GM21423 (cell line): ENCODE measurements around the gene SHH.

Source experiments
- ATAC-seq: cut with Tn5 transposase; IDR thresholded peaks from one replicate; pipeline ENCODE4 v1.9.1; 2021; ENCODE audit warnings: mild to moderate bottlenecking, moderate library complexity; ENCODE audit not compliant: unreplicated experiment

The SHH gene

DNA sequence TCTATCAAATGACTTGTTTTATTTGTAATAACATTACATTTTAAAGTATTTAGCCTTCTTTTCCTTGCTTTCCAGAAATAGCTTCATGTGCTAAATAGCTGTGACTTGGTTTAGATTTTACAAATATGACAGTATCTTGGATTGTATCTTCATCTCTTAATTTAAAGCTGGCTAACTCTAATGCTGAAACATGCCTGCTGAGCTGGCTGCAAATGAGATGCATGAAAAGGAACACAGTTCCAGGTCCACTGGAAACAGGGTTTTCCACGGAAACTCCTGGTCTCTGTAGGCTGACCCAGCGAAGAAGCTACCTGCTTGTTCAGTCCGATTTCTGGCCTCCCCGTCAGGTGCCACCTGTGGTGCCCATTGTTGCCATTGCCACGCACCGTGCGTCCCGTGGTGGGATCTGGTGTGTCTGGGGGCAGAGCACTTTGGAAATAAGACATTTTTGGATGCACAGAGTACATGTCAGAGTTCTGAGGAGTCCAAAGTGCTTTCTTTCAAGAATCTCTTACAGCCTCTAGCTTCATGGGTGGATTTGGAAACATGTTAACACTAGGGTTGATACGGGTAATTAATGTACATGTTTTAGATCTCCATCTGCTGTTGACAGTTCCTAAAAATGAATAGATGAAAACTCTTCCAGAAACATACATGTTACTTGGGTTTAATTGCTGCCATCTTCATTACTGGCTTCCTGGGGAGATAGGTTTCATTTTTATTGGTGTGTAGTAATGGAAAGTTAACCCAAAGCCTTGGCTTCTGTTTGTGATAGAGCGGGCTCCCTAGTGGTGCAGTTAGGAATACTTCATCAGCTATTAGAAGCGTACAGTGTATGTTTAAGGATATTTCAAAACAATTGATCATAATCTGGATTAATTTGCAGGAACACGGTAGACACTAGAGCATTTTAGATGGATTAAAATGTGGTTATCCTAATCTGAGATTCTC lies 45.0 kb downstream of the SHH start:
- no peak for ATAC-seq

DNA sequence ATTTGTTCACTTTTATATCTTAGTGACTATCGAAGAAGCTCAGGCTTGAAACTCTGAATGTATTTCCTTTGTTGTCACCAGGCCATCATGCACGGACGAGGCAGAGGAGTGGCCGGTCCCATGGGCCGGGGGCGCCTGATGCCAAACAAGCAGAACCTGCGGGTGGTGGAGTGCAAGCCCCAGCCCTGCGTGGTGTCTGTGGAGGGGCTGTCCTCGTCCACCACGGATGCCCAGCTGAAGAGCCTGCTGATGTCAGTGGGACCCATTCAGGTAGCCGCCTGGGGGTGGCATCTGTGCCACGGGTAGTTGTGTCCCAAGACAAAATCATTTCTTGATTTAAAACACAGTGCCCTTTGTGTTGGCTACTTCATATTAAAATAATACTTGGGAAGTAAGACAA lies 45.9 kb downstream of the SHH start:
- no peak for ATAC-seq

DNA sequence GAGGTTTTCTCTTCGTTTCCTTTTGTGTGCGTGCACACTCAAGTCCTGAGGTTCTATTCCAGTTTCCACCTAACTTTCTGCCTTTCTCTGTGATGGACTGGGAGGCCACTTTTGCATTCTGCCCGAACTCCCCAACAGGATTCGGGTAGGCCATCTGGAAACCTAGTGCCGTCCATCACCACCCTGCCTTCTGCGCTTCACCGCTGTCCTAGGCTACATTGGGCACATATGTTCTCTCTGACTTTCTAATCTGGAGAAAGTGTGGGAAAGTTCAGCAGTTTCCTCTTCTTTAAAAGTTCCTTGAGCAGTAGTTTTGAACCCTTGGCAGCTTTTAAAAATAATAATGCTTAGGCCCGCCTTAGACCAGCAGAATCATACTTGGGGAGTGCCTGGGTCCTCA lies 46.8 kb downstream of the SHH start:
- ATAC-seq, result no peak

DNA sequence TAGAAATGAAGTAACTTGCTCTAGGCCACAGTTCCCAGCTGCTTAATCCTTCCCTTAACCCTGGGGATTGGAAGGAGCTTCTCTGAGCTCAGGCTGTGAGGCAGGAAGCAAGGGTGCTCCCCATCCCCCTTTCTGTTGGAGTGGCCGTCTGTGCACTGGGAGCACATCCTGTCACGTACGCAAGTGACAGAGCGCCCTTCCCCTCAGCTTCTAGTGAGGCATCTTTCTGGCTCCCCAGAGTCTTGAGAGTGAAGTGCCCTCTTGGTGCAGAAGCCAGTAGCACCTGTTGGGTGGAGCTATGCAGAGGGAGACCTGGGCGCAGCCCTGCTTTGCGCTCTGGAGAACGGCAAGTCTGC lies 47.8 kb downstream of the SHH start:
- ATAC-seq, result peak; percentile 64

DNA sequence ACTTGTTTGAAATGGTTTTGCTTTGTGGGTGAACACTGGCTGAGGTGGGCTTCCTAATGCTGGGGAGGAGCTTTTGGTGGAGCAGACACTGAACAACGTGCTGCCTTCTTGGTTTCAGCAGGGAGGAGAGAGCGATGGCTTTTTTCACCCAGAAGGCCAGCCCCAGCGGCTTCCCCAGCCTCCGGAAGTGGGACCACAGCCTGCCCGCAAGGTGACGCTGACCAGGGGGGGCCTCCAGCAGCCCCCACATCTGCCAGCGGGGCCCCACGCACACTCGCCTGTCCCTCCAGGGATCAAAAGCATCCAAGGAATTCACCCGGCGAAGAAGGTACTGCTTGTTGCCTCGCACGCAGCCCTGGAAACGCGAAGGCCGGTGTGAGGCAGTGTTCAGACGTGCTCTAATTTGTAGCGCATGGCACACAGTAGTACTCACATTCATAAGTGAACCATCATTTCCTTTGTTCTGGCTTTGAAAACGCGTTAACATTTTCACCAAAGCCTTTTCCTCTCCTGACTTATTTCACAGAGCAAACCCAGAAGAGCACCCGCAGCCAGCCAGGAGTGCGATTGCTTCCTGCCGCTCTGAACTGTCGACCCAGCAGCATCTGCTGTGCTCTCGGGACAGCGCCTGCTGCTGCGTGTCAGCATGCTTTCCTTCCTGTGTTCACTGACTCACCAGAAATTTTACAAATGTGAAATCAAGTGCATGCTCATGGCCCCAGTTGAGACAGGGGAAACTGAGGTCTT lies 48.4 kb downstream of the SHH start:
- ATAC-seq, result peak; percentile 66

DNA sequence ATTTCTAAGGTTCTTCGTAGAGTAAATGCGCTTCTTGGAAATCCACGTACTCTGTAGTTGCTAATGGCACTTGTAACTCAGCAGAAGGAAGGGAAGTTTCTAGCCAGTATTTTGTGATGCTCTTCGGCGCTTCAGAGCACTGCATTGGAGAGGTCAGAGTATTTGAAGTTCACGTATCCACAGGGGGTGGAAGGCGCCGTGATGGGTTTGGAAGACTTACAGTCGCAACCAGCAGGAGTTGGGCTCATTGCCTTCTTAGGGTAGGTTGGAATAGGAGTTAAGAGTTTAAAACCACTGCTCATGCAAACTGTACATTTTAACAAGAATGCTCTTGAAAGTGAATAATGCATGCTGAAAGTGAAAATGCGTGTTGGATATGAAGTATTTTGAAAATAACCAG lies 49.1 kb downstream of the SHH start:
- no peak for ATAC-seq

DNA sequence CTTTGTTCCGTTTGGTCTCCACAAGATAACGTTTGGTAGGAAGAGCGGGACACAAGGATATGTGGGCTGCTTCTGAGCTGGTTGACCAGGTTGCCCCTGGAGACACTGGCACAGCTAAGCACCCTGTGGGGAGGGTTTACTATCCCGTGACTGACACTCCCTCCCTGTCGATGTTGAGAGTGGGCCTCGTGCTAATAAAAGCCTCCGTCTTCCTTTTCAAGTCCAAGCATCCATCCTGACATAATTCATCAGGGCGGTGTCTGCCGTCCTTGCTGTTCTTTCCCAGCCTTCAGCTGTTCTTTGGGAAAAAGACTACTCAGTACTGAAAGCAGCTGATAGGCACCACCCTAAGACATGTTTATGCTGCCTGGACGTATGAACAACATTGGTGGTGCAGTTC lies 49.6 kb downstream of the SHH start:
- ATAC-seq, result no peak

DNA sequence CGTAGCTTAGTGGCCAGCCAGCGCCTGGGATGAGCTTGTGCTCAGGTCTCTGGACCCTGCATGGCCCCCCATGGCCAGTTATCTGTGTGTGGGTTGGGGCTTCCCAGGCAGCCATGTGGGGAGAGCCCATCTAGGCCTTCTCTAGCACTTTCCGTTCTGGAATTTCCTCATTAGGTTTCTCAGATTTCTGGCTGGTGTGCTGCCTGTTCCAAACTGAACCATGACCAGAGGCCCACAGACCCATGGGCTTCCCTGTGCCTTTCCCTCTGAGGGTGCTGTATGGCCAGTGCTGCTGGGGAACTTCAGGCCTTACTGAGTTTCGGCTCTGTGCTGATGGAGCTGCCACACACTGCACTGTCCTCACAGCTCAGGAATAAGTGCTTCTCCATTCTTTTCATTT lies 50.2 kb downstream of the SHH start:
- no peak for ATAC-seq

DNA sequence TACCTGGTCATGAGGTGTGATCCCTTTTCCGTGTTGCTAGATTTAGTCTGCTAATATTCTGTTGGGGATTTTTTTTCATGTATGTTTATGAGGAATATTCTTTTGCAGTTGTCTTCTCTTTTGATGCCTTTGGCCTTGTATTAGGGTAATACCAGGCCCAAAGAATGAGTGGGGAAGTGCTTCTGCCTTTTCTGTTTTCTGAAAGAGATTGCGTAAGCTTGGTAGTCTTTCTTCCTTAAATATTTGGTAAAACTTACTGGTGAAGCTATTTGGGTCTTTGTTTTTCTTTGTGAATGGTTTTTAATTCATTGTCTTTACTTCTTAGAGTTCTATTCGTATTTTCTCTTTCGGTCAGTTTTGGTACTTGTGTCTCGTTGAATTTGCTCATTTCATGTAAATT lies 51.1 kb downstream of the SHH start:
- no peak for ATAC-seq

DNA sequence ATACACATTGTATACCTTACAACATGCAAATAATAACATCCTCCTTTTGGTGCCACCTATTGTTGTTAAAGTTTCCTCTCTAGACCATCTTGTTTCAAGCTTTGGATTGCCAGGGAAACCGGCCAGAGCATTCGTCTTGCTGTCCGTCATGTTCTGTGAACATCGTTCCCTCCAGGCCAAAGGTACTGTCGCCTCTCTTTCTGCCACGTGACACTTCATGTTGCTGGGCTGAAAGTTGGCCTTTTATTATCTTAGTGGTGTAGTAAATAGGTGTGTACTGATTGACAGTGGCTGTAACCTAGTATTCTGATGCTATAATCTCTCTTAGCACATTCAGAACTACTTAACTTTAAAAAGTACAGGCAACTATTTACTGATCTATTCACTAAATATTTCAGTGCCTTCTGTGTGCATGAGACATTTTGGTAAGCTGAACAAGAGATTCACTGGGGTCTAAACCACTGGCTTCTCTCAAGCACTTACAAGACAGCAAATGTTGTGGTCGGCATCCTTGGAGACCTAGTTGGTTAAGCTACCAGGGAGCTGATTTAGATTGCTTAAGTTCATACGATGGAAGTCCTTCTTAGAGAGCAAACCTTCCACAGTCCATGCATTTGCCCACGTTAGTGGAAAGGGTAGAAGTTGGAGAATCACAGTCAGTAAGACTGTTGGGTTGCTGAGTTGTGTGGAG lies 52.4 kb downstream of the SHH start:
- no peak for ATAC-seq

DNA sequence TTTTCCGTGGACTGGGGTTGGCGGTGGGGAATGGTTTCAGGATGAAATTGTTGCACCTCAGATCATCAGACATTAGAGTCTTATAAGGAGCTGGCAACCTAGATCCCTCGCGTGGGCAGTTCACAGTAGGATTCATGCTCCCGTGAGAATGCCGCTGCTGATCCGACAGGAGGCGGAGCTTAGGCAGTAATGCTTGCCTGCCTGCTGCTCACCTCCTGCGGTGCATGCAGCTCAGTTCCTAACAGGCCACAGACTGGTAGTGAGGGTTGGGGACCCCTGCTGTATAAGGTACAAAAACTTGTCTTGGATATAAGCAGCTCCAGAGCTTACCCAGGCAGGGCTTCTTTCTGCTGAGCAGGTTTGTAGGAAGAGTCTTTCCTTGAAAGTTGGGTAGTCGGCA lies 53.9 kb downstream of the SHH start:
- no peak for ATAC-seq

DNA sequence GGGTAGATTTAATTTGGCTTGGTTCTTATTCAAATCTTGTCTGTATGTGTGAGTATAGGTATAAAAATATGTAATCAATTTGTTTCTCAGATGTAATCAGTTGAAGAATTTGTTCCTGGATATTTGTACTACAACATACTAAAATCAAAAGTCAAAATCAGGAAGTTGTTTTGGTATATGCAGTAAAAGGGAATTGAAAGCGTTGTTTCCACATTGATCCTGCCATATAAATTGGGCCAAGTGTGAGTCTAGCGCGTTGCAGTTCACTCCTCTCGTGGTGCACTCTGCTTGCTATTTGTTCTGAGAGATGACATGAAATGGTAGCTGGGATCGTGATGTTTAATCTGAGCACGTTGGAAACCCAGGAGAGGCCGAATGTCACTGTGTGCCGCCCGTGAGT lies 55.9 kb downstream of the SHH start:
- no peak for ATAC-seq

DNA sequence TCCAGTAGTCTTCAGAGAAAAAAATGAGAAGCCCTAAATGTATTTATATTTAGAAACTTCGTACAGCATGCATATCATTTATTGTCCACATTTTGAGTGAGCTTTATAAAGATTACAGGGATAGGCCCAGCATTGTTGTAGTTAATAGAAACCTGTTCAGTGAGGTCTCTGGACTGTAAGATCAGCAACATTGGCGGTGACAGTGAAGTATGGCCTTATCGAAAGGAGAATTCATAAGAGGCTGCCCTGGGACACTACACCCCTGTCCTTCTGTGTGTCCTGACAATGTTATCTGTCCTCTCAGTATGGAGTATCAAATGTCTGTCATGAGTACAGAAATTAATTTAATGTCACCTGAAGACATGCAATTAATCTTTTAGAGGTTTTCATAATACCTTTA lies 57.2 kb downstream of the SHH start:
- ATAC-seq, result no peak

DNA sequence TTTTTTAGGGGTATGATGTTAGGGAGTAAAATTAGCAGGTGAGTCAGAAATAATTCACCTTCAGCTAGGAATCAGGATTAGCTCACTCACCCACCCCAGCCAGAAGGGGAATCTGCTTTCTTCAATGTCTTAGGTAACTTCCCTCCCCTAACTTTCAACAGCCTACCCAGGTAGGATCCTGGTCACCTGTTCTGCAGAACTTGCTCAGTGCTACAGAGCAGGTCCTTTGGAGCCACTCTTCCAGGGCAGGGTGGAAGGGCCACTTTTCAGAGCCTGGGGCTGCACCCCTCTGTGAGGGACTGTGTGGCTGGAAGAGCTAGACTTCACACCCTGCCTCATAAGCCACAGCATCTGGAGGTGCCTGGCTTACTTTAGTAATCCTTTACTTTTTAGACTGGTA lies 58.1 kb downstream of the SHH start:
- ATAC-seq, result no peak

DNA sequence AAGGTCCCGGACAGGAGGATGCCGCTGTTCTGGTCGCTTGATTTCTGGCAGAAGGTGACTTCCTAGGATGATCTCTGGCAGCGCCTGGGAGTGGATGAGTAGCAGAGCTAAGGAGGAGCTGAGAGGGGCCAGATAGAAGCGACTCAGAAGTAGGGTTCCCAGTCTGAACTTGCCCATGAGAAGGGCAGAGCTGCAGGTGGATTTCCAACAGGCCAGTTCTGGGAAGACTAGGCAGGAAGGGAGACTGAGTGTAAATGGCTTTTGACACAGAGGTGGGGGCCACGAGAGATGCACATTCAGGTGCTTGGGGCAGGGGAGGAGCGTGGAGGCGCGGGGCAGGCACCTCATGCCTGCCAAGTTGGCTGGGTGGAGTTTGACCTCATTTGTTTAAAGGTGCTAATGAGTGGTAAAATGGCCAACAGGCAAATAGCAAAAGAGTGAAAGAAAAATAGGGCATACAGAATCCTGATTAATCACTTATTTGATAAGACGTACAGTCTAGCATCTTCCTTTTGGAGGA lies 58.8 kb downstream of the SHH start:
- ATAC-seq, result no peak

DNA sequence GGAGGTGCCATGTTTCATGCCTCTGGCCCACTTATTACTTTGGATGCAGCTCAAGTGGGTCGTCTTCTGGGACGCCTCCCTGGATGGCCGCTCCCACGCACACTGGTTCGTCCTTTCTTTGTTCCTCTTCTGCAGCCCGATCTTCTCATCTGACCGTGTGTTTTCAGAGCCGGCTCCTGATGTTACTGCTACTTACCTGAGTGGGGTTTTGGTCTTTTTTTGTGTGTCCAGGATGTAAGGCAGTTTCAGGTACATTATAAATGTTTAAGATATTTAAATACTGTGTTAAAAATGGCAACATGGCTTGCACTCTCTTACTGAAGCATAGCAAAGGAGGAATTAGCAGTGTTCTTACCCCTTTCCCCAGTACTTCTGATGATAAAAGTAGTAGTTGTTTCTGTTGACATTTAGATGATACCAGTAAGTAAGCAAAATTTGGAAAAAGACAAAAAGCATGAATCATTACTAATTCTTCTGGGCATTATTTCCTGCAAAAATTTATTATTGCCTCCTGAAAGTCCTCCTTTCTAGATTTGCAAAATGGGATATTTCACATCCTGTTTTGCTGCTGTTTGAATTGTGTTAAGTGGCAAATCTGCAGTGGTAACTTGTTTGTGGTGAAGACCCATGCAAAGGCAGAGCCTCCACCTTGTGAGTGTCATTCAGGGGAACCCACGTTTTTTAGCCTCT lies 59.4 kb downstream of the SHH start:
- peak; percentile 49 for ATAC-seq

DNA sequence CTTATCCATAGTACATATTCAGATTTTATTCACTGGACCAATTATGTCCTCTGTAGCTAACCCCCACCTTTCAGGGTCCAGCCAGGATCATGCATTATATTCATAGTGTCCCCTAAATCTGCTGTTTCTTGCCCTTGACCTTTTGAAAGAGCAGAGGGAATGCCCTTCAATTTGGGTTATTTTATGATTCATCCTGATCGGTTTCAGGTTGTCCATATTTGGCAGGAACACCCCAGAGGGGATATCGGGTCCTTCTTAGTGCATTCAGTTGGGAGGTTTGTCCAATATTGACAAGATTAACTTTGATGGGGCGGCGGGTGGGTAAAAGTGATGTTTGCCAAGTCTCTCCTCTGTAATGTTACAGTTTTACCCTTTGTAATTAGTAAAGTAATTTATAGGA lies 60.9 kb downstream of the SHH start:
- no peak for ATAC-seq

DNA sequence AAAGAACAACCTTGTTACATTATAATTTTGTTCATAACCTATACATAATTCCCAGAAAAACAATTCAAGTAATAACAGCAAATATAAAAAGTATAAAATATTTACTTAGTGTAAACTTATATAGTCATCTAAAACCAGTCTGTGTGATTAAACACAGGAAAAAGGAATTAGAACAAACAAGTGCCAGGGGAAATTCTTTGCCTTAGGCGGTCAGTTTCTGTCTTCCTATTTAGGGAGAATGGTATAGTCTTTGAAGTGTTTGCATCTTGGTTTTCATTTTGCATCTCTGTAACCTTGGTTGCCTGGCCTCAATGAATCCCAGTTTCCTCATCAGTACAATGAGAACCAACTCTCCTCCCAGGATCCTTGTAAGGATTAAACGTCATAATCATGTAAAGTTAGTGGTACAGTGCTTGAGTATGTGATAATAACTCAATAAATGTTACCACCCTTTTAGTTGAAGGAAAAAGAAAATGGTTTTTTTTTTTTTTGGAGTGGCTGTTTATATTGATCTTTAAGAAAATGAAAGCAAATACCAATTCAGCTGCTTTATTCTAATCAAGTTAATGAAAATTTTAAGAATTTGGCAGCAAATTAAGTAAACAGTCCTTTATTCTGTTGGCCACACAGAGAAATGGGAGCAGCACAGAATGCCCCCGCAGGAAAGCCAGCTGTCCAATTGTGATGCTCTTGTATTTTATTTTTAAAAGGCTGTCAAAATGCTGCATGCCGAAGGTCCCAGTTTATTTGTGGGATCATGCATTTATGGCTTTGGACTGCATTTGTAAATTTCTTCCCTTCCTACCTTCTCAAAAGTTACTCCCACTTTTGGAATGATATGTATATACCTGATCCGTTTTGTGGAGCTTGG lies 61.8 kb downstream of the SHH start:
- ATAC-seq, result no peak
